Thoracic aorta (tissue), 2 donors: Measurements from ENCODE around the gene BIRC7. TPM values are rescaled to one million over a fixed set of nuclear protein-coding genes. Genes with fewer than 3 reads are reported as not detected.

Experiments
- ATAC-seq: fragments of 150-250 bp; one replicate; pipeline ENCODE4 v1.8.0; 2017; ENCODE audit warnings: low read depth; ENCODE audit not compliant: insufficient number of reproducible peaks, low FRiP score
- DNase-seq: peaks from one replicate; pipeline ENCODE4 v3.0.0-alpha.2; 2020; ENCODE audit warnings: low spot score
- H3K27ac ChIP-seq, 2 donors: fragments of 200-600 bp; sonication (generic); 1 replicate in 1 of 2; 2 replicates in 1 of 2; pipeline ENCODE4 v1.5.1; 2016; ENCODE audit warnings: mild to moderate bottlenecking in 2 of 2, moderate library complexity in 2 of 2
- H3K27me3 ChIP-seq: fragments of 200-600 bp; sonication (generic); replicated peaks from 2 replicates; pipeline ENCODE4 v1.6.0; 2016; ENCODE audit warnings: mild to moderate bottlenecking; ENCODE audit not compliant: insufficient read depth
- H3K36me3 ChIP-seq: fragments of 200-600 bp; sonication (generic); one replicate; pipeline ENCODE4 v1.5.1; 2016
- H3K4me1 ChIP-seq, 2 donors: fragments of 200-600 bp; sonication (generic); 1 replicate in 1 of 2; 2 replicates in 1 of 2; pipeline versions ENCODE4 v1.5.1 to v1.6.0; 2016; ENCODE audit warnings: low read depth in 2 of 2, mild to moderate bottlenecking in 1 of 2; ENCODE audit not compliant: control insufficient read depth in 1 of 2
- H3K4me3 ChIP-seq: fragments of 200-600 bp; sonication (generic); 2 replicates; pipeline ENCODE4 v1.5.1; 2016; ENCODE audit warnings: mild to moderate bottlenecking
- H3K9me3 ChIP-seq: fragments of 200-600 bp; sonication (generic); 2 replicates; pipeline ENCODE4 v1.5.1; 2016
- CTCF ChIP-seq: fragments of 200-600 bp; sonication (generic); IDR thresholded peaks from one replicate; pipeline ENCODE4 v1.5.1; 2019; ENCODE audit warnings: antibody characterized with exemption
- total RNA-seq, 2 donors: library from RNA; depleted of rRNA; stranded (reverse); fragments of >200 nt; gene quantifications; one replicate each; pipeline versions ENCODE4 v1.1.0 to v1.2.3, GENCODE V29; 2016

The BIRC7 gene
- total RNA-seq, 2 donors from 2014 or later = not detected

- Histone ChIP-seq H3K27ac (no peak overlapping the region), H3K4me1 (no peaks in the 10 kb centered on the region), H3K9me3 (no peaks in the 10 kb centered on the region), H3K36me3 (no peaks in the 10 kb centered on the region), H3K27me3 (no peaks in the 10 kb centered on the region), H3K4me3 (no peak overlapping the region)
- DNase-seq = no peak
- no peak for TF ChIP-seq CTCF
- no peak for ATAC-seq
Measured at GRCh38 chr20:63264000-63264399, 28.3 kb downstream of the BIRC7 start.

- ATAC-seq (no peak), DNase-seq (no peak)
- no peaks in the 10 kb centered on the region for H3K9me3 ChIP-seq
- no peaks in the 10 kb centered on the region for H3K36me3 ChIP-seq
- TF ChIP-seq CTCF = no peak
- H3K27me3 ChIP-seq = no peaks in the 10 kb centered on the region
- H3K27ac ChIP-seq = no peak overlapping the region
- no peaks in the 10 kb centered on the region for H3K4me1 ChIP-seq
- no peak overlapping the region for H3K4me3 ChIP-seq
Measured at GRCh38 chr20:63264519-63264918, 28.8 kb downstream of the BIRC7 start.

- Histone ChIP-seq H3K4me1 (no peaks in the 10 kb centered on the region), H3K36me3 (no peaks in the 10 kb centered on the region), H3K4me3 (no peak overlapping the region), H3K27ac (no peak overlapping the region), H3K9me3 (no peaks in the 10 kb centered on the region), H3K27me3 (no peaks in the 10 kb centered on the region)
- no peak for TF ChIP-seq CTCF
- ATAC-seq (no peak), DNase-seq (no peak)
Measured at GRCh38 chr20:63265891-63266515, 30.3 kb downstream of the BIRC7 start.

GRCh38 chr20:63267691-63268090 lies 32.0 kb downstream of the BIRC7 start:
- H3K4me1 ChIP-seq = peaks cover 6% of the 10 kb centered on the region in 2 donors
- H3K4me3 ChIP-seq = no peak overlapping the region
- ATAC-seq = no peak
- no peak for DNase-seq
- no peaks in the 10 kb centered on the region for H3K9me3 ChIP-seq
- no peaks in the 10 kb centered on the region for H3K27me3 ChIP-seq
- no peaks in the 10 kb centered on the region for H3K36me3 ChIP-seq
- H3K27ac ChIP-seq = no peak overlapping the region
- TF ChIP-seq CTCF = no peak

GRCh38 chr20:63268256-63268655 lies 32.6 kb downstream of the BIRC7 start:
- no peaks in the 10 kb centered on the region for H3K27me3 ChIP-seq
- H3K4me1 ChIP-seq = peaks cover 6% of the 10 kb centered on the region in 2 donors
- H3K9me3 ChIP-seq = no peaks in the 10 kb centered on the region
- ATAC-seq (no peak), DNase-seq (no peak)
- H3K4me3 ChIP-seq = no peak overlapping the region
- no peak for TF ChIP-seq CTCF
- H3K36me3 ChIP-seq = no peaks in the 10 kb centered on the region
- H3K27ac ChIP-seq = no peak overlapping the region
